HepG2 (cell line): ENCODE data around the gene TCAF1. TPM values are rescaled to one million over a fixed set of nuclear protein-coding genes. Genes with fewer than 3 reads are reported as not detected.
A peak's percentile ranks its signal among the peaks of the same experiment; 100 is the strongest.

Source experiments
- ATAD3A ChIP-seq: sonication (generic); formaldehyde crosslinking; IDR thresholded peaks from 2 replicates; pipeline ENCODE4 v1.4.0; 2020; ENCODE audit warnings: missing genetic modification reagents
- BRD4 ChIP-seq: sonication (generic); formaldehyde crosslinking; IDR thresholded peaks from 2 replicates; pipeline ENCODE4 v1.4.0; 2020; ENCODE audit warnings: missing genetic modification reagents
- ELF1 ChIP-seq: sonication (generic); formaldehyde crosslinking; IDR thresholded peaks from 2 replicates; pipeline ENCODE4 v1.4.0; 2020; ENCODE audit warnings: missing genetic modification reagents
- MATR3 ChIP-seq: sonication (generic); formaldehyde crosslinking; IDR thresholded peaks from 2 replicates; pipeline ENCODE4 v1.4.0; 2020; ENCODE audit warnings: missing genetic modification reagents
- PRDM4 ChIP-seq: sonication (generic); formaldehyde crosslinking; IDR thresholded peaks from 2 replicates; pipeline ENCODE4 v1.9.0; 2021; ENCODE audit warnings: missing genetic modification reagents, borderline replicate concordance
- REPIN1 ChIP-seq: sonication (generic); formaldehyde crosslinking; IDR thresholded peaks from 2 replicates; pipeline ENCODE4 v1.8.0; 2022; ENCODE audit warnings: missing genetic modification reagents, low read depth, mild to moderate bottlenecking, borderline replicate concordance
- RFXANK ChIP-seq: IDR thresholded peaks from 2 replicates; pipeline ENCODE4 v1.6.1; 2016
- SMAD9 ChIP-seq: sonication (generic); formaldehyde crosslinking; IDR thresholded peaks from 2 replicates; pipeline ENCODE4 v1.5.1; 2020; ENCODE audit warnings: mild to moderate bottlenecking, missing genetic modification reagents
- STAG1 ChIP-seq: sonication (generic); formaldehyde crosslinking; IDR thresholded peaks from 2 replicates; pipeline ENCODE4 v1.4.0; 2020; ENCODE audit warnings: missing genetic modification reagents
- ZBTB14 ChIP-seq: sonication (generic); formaldehyde crosslinking; IDR thresholded peaks from 2 replicates; pipeline ENCODE4 v1.4.0; 2020; ENCODE audit warnings: missing genetic modification reagents
- ZBTB37 ChIP-seq: sonication (generic); formaldehyde crosslinking; IDR thresholded peaks from 2 replicates; pipeline ENCODE4 v1.4.0; 2020; ENCODE audit warnings: mild to moderate bottlenecking, missing genetic modification reagents
- ZFP37 ChIP-seq: sonication (generic); formaldehyde crosslinking; IDR thresholded peaks from 2 replicates; pipeline ENCODE4 v1.4.0; 2020; ENCODE audit warnings: missing genetic modification reagents, borderline replicate concordance
- ZNF142 ChIP-seq: sonication (generic); formaldehyde crosslinking; IDR thresholded peaks from 2 replicates; pipeline ENCODE4 v1.4.0; 2020; ENCODE audit warnings: missing genetic modification reagents
- ZNF260 ChIP-seq: sonication (generic); formaldehyde crosslinking; IDR thresholded peaks from 2 replicates; pipeline ENCODE4 v1.4.0; 2020; ENCODE audit warnings: missing genetic modification reagents, low read depth, mild to moderate bottlenecking, borderline replicate concordance
- ZNF362 ChIP-seq: sonication (generic); formaldehyde crosslinking; IDR thresholded peaks from 2 replicates; pipeline ENCODE4 v1.4.0; 2020; ENCODE audit warnings: missing genetic modification reagents, mild to moderate bottlenecking, borderline replicate concordance
- ZNF7 ChIP-seq: IDR thresholded peaks from 2 replicates; pipeline ENCODE4 v1.6.1; 2016; ENCODE audit warnings: missing biosample characterization, missing genetic modification reagents
- ZNF878 ChIP-seq: sonication (generic); formaldehyde crosslinking; IDR thresholded peaks from 2 replicates; pipeline ENCODE4 v1.8.1; 2023; ENCODE audit warnings: mild to moderate bottlenecking, missing genetic modification reagents, moderate library complexity
- ZSCAN25 ChIP-seq: sonication (generic); formaldehyde crosslinking; IDR thresholded peaks from 2 replicates; pipeline ENCODE4 v1.8.0; 2022; ENCODE audit warnings: mild to moderate bottlenecking, missing genetic modification reagents
- ZSCAN31 ChIP-seq: sonication (generic); formaldehyde crosslinking; IDR thresholded peaks from 2 replicates; pipeline ENCODE4 v1.5.0; 2020; ENCODE audit warnings: low read depth, mild to moderate bottlenecking, missing genetic modification reagents
- polyA plus RNA-seq, 8 experiments: library from polyadenylated mRNA; depleted of rRNA in 3 of 8; stranded (reverse) in 7 of 8; unstranded in 1 of 8; fragments of >200 nt; fragmentation: Illumina TruSeq in 4 of 8; extraction: Trizol in 4 of 8; gene quantifications; 2 replicates each; pipeline versions ENCODE4 v1.2.1 to v1.2.3, GENCODE V29; 2011 to 2016; ENCODE audit warnings: low read depth in 4 of 8, missing spikeins in 1 of 8, mixed read lengths in 1 of 8; ENCODE audit not compliant: insufficient read depth in 1 of 8
- total RNA-seq, 5 experiments: library from RNA; depleted of rRNA; stranded (reverse); fragments of >200 nt; fragmentation: Illumina TruSeq; extraction: Trizol; gene quantifications; 2 replicates each; pipeline ENCODE4 v1.2.3, GENCODE V29; 2016; ENCODE audit warnings: low read depth in 1 of 5

TCAF1 gene
- total and polyA plus RNA-seq, 2 of the 13 experiments (the other 11 are each of a cell fraction or from before 2014, with no cell fraction given), result 36.2 to 101 TPM

GRCh38 chr7:143900230-143900766 lies 1.7 kb downstream of the TCAF1 start (continued):
- TF ChIP-seq ZNF142 (CRISPR knock-in tag) (no peak), REPIN1 (CRISPR knock-in tag) (no peak), ZNF878 (CRISPR knock-in tag) (peak; percentile 74), ZSCAN25 (CRISPR knock-in tag) (no peak), PRDM4 (CRISPR knock-in tag) (no peak), STAG1 (CRISPR knock-in tag) (no peak), SMAD9 (CRISPR knock-in tag) (no peak), MATR3 (CRISPR knock-in tag) (no peak), RFXANK (CRISPR knock-in tag) (no peak), ZNF7 (CRISPR knock-in tag) (no peak), ATAD3A (CRISPR knock-in tag) (no peak), ZNF260 (CRISPR knock-in tag) (no peak), ZNF362 (CRISPR knock-in tag) (no peak), BRD4 (CRISPR knock-in tag) (no peak), ELF1 (CRISPR knock-in tag) (no peak), ZSCAN31 (CRISPR knock-in tag) (peak; percentile 60; the same call in 1 of the 2 replicates), ZBTB14 (CRISPR knock-in tag) (no peak), ZBTB37 (CRISPR knock-in tag) (no peak), ZFP37 (no peak)
